Skeletal muscle tissue (tissue), 4 donors: Measurements from ENCODE around the gene CFAP299. TPM values are rescaled to one million over a fixed set of nuclear protein-coding genes. Genes with fewer than 3 reads are reported as not detected.
"Not testable (repeated sequence)": the region's sequence is repeated elsewhere in the genome, so short reads cannot be mapped to it uniquely, and the experiment has no call there.

Source experiments
- H3K27ac ChIP-seq: one replicate; pipeline ENCODE4 v1.7.0; 2013; ENCODE audit warnings: mild to moderate bottlenecking, low read depth, low read length, inconsistent platforms
- H3K27me3 ChIP-seq, 3 donors: one replicate each; pipeline ENCODE4 v1.7.0; 2013; ENCODE audit warnings: low read length in 3 of 3; ENCODE audit not compliant: control insufficient read depth in 3 of 3, insufficient read depth in 3 of 3
- H3K36me3 ChIP-seq, 3 donors: one replicate each; pipeline ENCODE4 v1.7.0; 2013; ENCODE audit warnings: low read length in 3 of 3; ENCODE audit not compliant: control insufficient read depth in 3 of 3, insufficient read depth in 3 of 3
- H3K4me1 ChIP-seq, 3 donors: one replicate each; pipeline ENCODE4 v1.7.0; 2013; ENCODE audit warnings: low read length in 3 of 3, mild to moderate bottlenecking in 3 of 3; ENCODE audit not compliant: control insufficient read depth in 3 of 3, insufficient read depth in 3 of 3
- H3K4me3 ChIP-seq, 3 donors: one replicate each; pipeline ENCODE4 v1.7.0; 2013; ENCODE audit warnings: low read length in 3 of 3
- H3K9ac ChIP-seq, 3 donors: one replicate each; pipeline ENCODE4 v1.7.0; 2013; ENCODE audit warnings: low read length in 3 of 3, mild to moderate bottlenecking in 3 of 3, moderate library complexity in 2 of 3, low read depth in 1 of 3
- H3K9me3 ChIP-seq, 3 donors: one replicate each; pipeline ENCODE4 v1.7.0; 2013; ENCODE audit warnings: low read length in 3 of 3; ENCODE audit not compliant: control insufficient read depth in 3 of 3
- total RNA-seq: library from RNA; depleted of rRNA; stranded (reverse); fragments of >200 nt; gene quantifications from one replicate; pipeline ENCODE4 v1.2.3, GENCODE V29; 2014
- donor health status: Osteomylitis.

Gene CFAP299
- total RNA-seq, 1 donor from 2014 or later = 0.52 TPM

DNA sequence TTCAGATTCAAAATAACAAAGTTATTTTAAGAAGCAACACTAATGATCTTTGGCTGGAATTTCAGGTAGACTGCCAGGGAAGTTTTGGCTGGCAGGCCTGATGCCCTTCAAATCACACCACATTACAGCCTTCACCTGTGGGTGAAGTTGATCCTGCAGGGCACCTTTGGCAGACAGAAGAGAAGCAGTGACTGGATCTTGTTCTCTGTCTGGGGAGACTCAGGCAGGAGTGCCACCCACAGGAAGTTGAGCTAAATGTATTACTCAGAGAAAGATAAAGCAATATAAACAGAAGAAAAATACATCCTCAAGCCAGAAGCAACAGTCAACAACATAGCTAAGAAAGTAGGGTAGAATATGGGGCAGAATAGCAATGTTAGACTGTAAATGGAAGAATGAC, 12.8 kb upstream of the CFAP299 start:
- Histone ChIP-seq H3K4me3 (no peak overlapping the region), H3K36me3 (no peaks in the 10 kb centered on the region), H3K27ac (no peak overlapping the region), H3K9ac (no peak overlapping the region), H3K9me3 (no peaks in the 10 kb centered on the region), H3K27me3 (no peaks in the 10 kb centered on the region), H3K4me1 (peaks cover 4 to 5% (median 4%) of the 10 kb centered on the region in 3 donors)

DNA sequence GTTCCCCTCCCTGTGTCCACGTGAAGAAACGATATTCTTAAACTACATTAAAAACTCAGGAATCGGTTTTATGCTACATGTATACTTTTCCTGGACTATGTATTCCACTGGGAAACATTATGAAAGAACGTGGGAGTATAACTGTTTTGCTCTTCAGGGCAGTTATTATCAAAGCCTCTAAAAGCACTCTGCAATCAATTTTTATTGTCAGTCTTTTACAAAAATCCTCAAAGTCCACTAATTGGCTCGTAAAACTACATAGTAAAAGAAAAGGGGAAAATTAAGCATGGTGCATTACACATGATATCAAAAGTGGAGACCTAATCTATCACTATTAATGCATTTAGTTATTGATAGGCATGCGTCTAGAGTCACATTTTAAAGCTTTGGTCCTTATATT, 11.4 kb upstream of the CFAP299 start:
- H3K27me3 ChIP-seq = no peaks in the 10 kb centered on the region
- H3K9ac ChIP-seq = no peak overlapping the region
- H3K4me3 ChIP-seq = no peak overlapping the region

DNA sequence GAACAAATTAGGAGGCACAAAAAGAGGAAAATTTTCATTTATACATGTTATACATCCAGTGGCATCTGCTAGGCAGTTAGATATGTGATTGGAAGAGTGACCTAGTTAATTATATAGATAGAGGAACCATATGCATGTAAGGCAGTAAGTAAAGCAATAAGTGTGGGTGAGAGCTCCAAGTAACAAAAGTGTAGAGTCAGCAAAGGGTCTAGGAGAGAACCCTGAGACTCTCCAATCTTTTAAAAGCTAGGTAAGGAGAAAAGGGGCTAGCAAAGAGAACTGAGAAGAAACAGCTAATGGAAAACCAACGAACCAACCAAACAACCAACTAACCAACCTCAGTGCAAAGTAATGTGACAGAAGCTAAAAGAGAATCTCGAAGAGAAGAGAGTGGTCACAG, 3.8 kb upstream of the CFAP299 start:
- Histone ChIP-seq H3K4me1 (peaks cover 6 to 15% (median 11%) of the 10 kb centered on the region in 3 donors), H3K27ac (no peak overlapping the region), H3K9me3 (no peaks in the 10 kb centered on the region), H3K27me3 (peaks cover 0 to 8% (median 4%) of the 10 kb centered on the region in 3 donors), H3K9ac (no peak overlapping the region), H3K4me3 (no peak overlapping the region), H3K36me3 (no peaks in the 10 kb centered on the region)

More for the DNA sequence above, 11.4 kb upstream of the CFAP299 start:
- peaks cover 4 to 5% (median 4%) of the 10 kb centered on the region in 3 donors for H3K4me1 ChIP-seq
- no peaks in the 10 kb centered on the region for H3K36me3 ChIP-seq
- no peaks in the 10 kb centered on the region for H3K9me3 ChIP-seq
- no peak overlapping the region for H3K27ac ChIP-seq

- H3K4me1 ChIP-seq = peaks cover 6 to 15% (median 11%) of the 10 kb centered on the region in 3 donors
- no peaks in the 10 kb centered on the region for H3K9me3 ChIP-seq
- H3K36me3 ChIP-seq = no peaks in the 10 kb centered on the region
- no peak overlapping the region for H3K4me3 ChIP-seq
- H3K9ac ChIP-seq = no peak overlapping the region
- peaks cover 0 to 9% (median 4%) of the 10 kb centered on the region in 3 donors for H3K27me3 ChIP-seq
- H3K27ac ChIP-seq = no peak overlapping the region
These were observed 2.4 kb upstream of the CFAP299 start for GRCh38 chr4:80333121-80333520.

- no peak overlapping the region for H3K27ac ChIP-seq
- no peak overlapping the region for H3K4me3 ChIP-seq
- no peaks in the 10 kb centered on the region for H3K9me3 ChIP-seq
- no peaks in the 10 kb centered on the region for H3K36me3 ChIP-seq
- H3K9ac ChIP-seq = no peak overlapping the region
- H3K27me3 ChIP-seq = peaks cover 0 to 9% (median 4%) of the 10 kb centered on the region in 3 donors
- peaks cover 6 to 15% (median 11%) of the 10 kb centered on the region in 3 donors for H3K4me1 ChIP-seq
These were observed 962 bp upstream of the CFAP299 start for GRCh38 chr4:80334568-80334967.

GRCh38 chr4:80335226-80335553, 340 bp upstream of the CFAP299 start:
- Histone ChIP-seq H3K36me3 (no peaks in the 10 kb centered on the region), H3K9ac (peak overlapping the region in 1 of 3 donors; percentile 51), H3K4me1 (peaks cover 6 to 15% (median 11%) of the 10 kb centered on the region in 3 donors), H3K9me3 (no peaks in the 10 kb centered on the region), H3K27me3 (peaks cover 0 to 9% (median 4%) of the 10 kb centered on the region in 3 donors), H3K27ac (no peak overlapping the region), H3K4me3 (peak overlapping the region; percentile 67 to 88 (median 78))

DNA sequence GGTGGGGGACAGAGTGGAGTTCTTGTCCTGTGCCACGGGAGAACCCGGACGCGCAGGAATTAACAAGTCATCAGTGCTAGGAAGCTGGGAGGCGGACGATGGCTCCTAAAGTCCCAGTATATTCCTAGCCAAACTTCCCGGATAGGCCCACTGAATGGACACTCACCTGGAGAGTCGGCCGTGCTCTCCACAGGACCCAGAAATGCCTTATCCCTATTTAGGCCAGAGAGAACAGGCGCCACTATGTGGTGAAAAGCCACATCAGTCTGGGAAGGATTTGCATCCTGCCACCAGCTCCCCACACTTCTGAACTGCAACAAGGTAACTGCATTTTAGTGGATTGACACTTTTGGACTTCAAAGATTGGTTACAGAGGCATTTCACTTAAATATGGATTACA, 1.1 kb downstream of the CFAP299 start:
- H3K4me3 ChIP-seq = peak overlapping the region in 2 of 3 donors; percentile 67 to 78

DNA sequence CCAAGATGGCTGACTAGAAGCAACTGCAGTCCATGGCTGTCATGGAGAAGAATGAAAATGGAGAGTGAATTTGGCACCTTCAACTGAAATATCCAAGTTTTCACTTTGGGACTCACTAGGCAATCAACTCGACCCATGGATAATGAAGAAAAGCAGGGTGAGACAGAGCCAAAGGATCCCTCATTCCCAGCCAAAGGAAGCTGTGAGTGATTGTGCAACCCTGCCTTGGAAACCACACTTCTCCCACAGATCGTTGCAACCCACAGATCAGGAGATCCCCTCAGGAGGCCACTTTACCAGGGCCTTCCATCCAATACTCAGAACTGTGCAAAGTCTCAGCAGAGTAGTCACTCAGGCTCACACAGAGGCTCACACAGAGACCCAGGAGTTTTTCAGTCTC, 4.5 kb downstream of the CFAP299 start:
- Histone ChIP-seq H3K4me3 (no peak overlapping the region), H3K27me3 (peaks cover 0 to 9% (median 4%) of the 10 kb centered on the region in 3 donors), H3K9ac (no peak overlapping the region), H3K9me3 (peaks cover 0 to 10% (median 0%) of the 10 kb centered on the region in 3 donors), H3K4me1 (peaks cover 6 to 15% (median 11%) of the 10 kb centered on the region in 3 donors), H3K36me3 (no peaks in the 10 kb centered on the region), H3K27ac (no peak overlapping the region)

More for the DNA sequence above, 1.1 kb downstream of the CFAP299 start:
- Histone ChIP-seq H3K27ac (no peak overlapping the region), H3K9ac (peak overlapping the region in 1 of 3 donors; percentile 48), H3K4me1 (peaks cover 6 to 15% (median 11%) of the 10 kb centered on the region in 3 donors), H3K9me3 (peaks cover 0 to under 1% (median 0%) of the 10 kb centered on the region in 3 donors), H3K27me3 (peaks cover 0 to 9% (median 4%) of the 10 kb centered on the region in 3 donors), H3K36me3 (no peaks in the 10 kb centered on the region)

- H3K4me1 ChIP-seq, H3K36me3 ChIP-seq, H3K9ac ChIP-seq, H3K9me3 ChIP-seq, H3K27me3 ChIP-seq, H3K4me3 ChIP-seq, H3K27ac ChIP-seq: not testable (repeated sequence)
These were observed 7.2 kb downstream of the CFAP299 start for GRCh38 chr4:80342684-80343083.

DNA sequence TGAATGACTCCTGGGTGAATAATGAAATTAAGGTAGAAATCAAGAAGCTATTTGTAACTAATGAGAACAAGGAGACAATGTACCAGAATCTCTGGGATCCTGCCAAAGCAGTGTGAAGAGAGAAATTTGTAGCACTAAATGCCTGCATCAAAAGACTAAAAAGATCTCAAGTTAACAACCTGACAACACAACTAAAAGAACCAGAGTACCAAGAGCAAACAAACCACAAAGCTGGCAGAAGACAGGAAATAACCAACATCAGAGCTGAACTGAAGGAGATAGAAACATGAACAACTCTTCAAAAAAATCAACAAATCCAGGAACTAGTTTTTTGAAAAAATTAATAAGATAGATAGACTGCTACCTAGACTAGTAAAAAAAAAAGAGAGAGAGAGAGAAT, 8.4 kb downstream of the CFAP299 start:
- Histone ChIP-seq H3K9me3 (peaks cover 0 to 10% (median 0%) of the 10 kb centered on the region in 3 donors), H3K27me3 (no peaks in the 10 kb centered on the region), H3K9ac (no peak overlapping the region), H3K27ac (no peak overlapping the region), H3K4me3 (no peak overlapping the region), H3K4me1 (no peaks in the 10 kb centered on the region), H3K36me3 (no peaks in the 10 kb centered on the region)
